HepG2 (cell line): ENCODE results near the gene SLCO3A1. TPM values are rescaled to one million over a fixed set of nuclear protein-coding genes. Genes with fewer than 3 reads are reported as not detected.

ENCODE experiments used
- CCDC6 ChIP-seq: sonication (generic); formaldehyde crosslinking; IDR thresholded peaks from 2 replicates; pipeline ENCODE4 v1.8.1; 2022; ENCODE audit warnings: mild to moderate bottlenecking, missing genetic modification reagents, moderate library complexity
- CEBPB ChIP-seq: IDR thresholded peaks from 2 replicates; pipeline ENCODE4 v1.6.1; 2011; ENCODE audit warnings: low read depth, low read length, improper control_type of control experiment, borderline replicate concordance
- EEA1 ChIP-seq: sonication (generic); formaldehyde crosslinking; IDR thresholded peaks from 2 replicates; pipeline ENCODE4 v1.5.1; 2020; ENCODE audit warnings: mild to moderate bottlenecking, missing genetic modification reagents, borderline replicate concordance
- FOXA1 ChIP-seq, 2 experiments: fragments of 450-650 bp in 1 of 2; sonication (generic) in 1 of 2; formaldehyde crosslinking in 1 of 2; IDR thresholded peaks; 2 replicates each; pipeline versions ENCODE4 v1.4.0 to v1.6.1; 2016 to 2020; ENCODE audit warnings: missing genetic modification reagents in 1 of 2
- GZF1 ChIP-seq: sonication (generic); formaldehyde crosslinking; IDR thresholded peaks from 2 replicates; pipeline ENCODE4 v1.5.1; 2020; ENCODE audit warnings: mild to moderate bottlenecking, missing genetic modification reagents
- JUND ChIP-seq: sonication (generic); formaldehyde crosslinking; IDR thresholded peaks from 2 replicates; pipeline ENCODE4 v1.8.0; 2022; ENCODE audit warnings: mild to moderate bottlenecking, missing genetic modification reagents
- KMT2B ChIP-seq: IDR thresholded peaks from 2 replicates; pipeline ENCODE4 v1.6.1; 2016; ENCODE audit warnings: missing genetic modification reagents, missing compliant biosample characterization
- MYNN ChIP-seq: sonication (generic); formaldehyde crosslinking; IDR thresholded peaks from 2 replicates; pipeline ENCODE4 v1.4.0; 2020; ENCODE audit warnings: mild to moderate bottlenecking, low read depth, missing genetic modification reagents
- NBN ChIP-seq: fragments of 450-650 bp; conservative IDR thresholded peaks from 2 replicates; pipeline ENCODE4 v1.6.1; 2017
- NCOR1 ChIP-seq: fragments of 200-600 bp; sonication (generic); IDR thresholded peaks from 2 replicates; pipeline ENCODE4 v1.7.0; 2017; ENCODE audit warnings: antibody characterized with exemption, low read length, borderline replicate concordance
- NFATC3 ChIP-seq: sonication (generic); formaldehyde crosslinking; IDR thresholded peaks from 2 replicates; pipeline ENCODE4 v1.5.1; 2020; ENCODE audit warnings: mild to moderate bottlenecking, missing genetic modification reagents
- RNF2 ChIP-seq: fragments of 450-650 bp; conservative IDR thresholded peaks from 2 replicates; pipeline ENCODE4 v1.6.1; 2016; ENCODE audit warnings: low read depth
- SATB2 ChIP-seq: sonication (generic); formaldehyde crosslinking; IDR thresholded peaks from 2 replicates; pipeline ENCODE4 v1.5.0; 2020; ENCODE audit warnings: missing genetic modification reagents
- YY1 ChIP-seq: IDR thresholded peaks from 2 replicates; pipeline ENCODE4 v1.6.1; 2011; ENCODE audit warnings: low read length, low read depth, moderate library complexity, mild to moderate bottlenecking; ENCODE audit not compliant: insufficient read depth, insufficient replicate concordance
- ZNF234 ChIP-seq: sonication (generic); formaldehyde crosslinking; conservative IDR thresholded peaks from 2 replicates; pipeline ENCODE4 v1.5.1; 2020; ENCODE audit warnings: mild to moderate bottlenecking, missing genetic modification reagents
- ZNF644 ChIP-seq: IDR thresholded peaks from 2 replicates; pipeline ENCODE4 v1.6.1; 2016; ENCODE audit warnings: low read depth
- polyA plus RNA-seq, 8 experiments: library from polyadenylated mRNA; depleted of rRNA in 3 of 8; stranded (reverse) in 7 of 8; unstranded in 1 of 8; fragments of >200 nt; fragmentation: Illumina TruSeq in 4 of 8; extraction: Trizol in 4 of 8; gene quantifications; 2 replicates each; pipeline versions ENCODE4 v1.2.1 to v1.2.3, GENCODE V29; 2011 to 2016; ENCODE audit warnings: low read depth in 4 of 8, missing spikeins in 1 of 8, mixed read lengths in 1 of 8; ENCODE audit not compliant: insufficient read depth in 1 of 8
- total RNA-seq, 5 experiments: library from RNA; depleted of rRNA; stranded (reverse); fragments of >200 nt; fragmentation: Illumina TruSeq; extraction: Trizol; gene quantifications; 2 replicates each; pipeline ENCODE4 v1.2.3, GENCODE V29; 2016; ENCODE audit warnings: low read depth in 1 of 5
- TF ChIP-seq, protein P1 (sequence below): sonication (generic); formaldehyde crosslinking; IDR thresholded peaks from 2 replicates; pipeline ENCODE4 v1.5.1; 2020; ENCODE audit warnings: mild to moderate bottlenecking, missing genetic modification reagents, moderate library complexity
- TF ChIP-seq, protein P2 (sequence below): IDR thresholded peaks from 2 replicates; pipeline ENCODE4 v1.6.1; 2012; ENCODE audit warnings: inconsistent platforms
- TF ChIP-seq, protein P3 (sequence below): sonication (generic); formaldehyde crosslinking; IDR thresholded peaks from 2 replicates; pipeline ENCODE4 v1.5.0; 2020; ENCODE audit warnings: missing genetic modification reagents
- TF ChIP-seq, protein P4 (sequence below): sonication (generic); formaldehyde crosslinking; IDR thresholded peaks from 2 replicates; pipeline ENCODE4 v1.5.0; 2020; ENCODE audit warnings: missing genetic modification reagents
- TF ChIP-seq, protein P5 (sequence below): IDR thresholded peaks from 2 replicates; pipeline ENCODE4 v1.6.1; 2016; ENCODE audit warnings: missing compliant biosample characterization, missing genetic modification reagents, borderline replicate concordance

SLCO3A1 gene
- total and polyA plus RNA-seq, 2 of the 13 experiments (the other 11 are each of a cell fraction or from before 2014, with no cell fraction given): 0.02 TPM; not detected in 1

DNA sequence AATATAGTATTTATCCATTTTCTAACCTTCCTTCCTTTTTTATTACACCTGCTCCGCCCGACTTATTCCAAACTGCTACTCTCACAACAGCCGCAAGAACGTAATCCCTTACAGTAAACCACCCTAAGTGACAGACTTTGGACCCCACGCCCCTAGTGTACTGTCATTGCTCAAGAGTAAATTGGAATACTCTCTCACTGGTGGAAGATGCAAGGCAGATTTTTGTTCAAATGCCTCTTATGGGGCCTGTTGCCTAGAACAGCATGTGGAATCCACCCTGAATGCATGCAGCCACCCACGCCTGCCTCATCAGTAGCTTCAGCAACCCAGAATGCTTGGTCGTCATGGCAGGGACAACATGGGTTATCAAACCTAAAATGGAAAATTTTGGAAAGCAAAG, 313.9 kb downstream of the SLCO3A1 start (continued):
- TF ChIP-seq, protein P1, sequence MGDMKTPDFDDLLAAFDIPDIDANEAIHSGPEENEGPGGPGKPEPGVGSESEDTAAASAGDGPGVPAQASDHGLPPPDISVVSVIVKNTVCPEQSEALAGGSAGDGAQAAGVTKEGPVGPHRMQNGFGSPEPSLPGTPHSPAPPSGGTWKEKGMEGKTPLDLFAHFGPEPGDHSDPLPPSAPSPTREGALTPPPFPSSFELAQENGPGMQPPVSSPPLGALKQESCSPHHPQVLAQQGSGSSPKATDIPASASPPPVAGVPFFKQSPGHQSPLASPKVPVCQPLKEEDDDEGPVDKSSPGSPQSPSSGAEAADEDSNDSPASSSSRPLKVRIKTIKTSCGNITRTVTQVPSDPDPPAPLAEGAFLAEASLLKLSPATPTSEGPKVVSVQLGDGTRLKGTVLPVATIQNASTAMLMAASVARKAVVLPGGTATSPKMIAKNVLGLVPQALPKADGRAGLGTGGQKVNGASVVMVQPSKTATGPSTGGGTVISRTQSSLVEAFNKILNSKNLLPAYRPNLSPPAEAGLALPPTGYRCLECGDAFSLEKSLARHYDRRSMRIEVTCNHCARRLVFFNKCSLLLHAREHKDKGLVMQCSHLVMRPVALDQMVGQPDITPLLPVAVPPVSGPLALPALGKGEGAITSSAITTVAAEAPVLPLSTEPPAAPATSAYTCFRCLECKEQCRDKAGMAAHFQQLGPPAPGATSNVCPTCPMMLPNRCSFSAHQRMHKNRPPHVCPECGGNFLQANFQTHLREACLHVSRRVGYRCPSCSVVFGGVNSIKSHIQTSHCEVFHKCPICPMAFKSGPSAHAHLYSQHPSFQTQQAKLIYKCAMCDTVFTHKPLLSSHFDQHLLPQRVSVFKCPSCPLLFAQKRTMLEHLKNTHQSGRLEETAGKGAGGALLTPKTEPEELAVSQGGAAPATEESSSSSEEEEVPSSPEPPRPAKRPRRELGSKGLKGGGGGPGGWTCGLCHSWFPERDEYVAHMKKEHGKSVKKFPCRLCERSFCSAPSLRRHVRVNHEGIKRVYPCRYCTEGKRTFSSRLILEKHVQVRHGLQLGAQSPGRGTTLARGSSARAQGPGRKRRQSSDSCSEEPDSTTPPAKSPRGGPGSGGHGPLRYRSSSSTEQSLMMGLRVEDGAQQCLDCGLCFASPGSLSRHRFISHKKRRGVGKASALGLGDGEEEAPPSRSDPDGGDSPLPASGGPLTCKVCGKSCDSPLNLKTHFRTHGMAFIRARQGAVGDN (CRISPR knock-in tag): no peak
- TF ChIP-seq, protein P2, sequence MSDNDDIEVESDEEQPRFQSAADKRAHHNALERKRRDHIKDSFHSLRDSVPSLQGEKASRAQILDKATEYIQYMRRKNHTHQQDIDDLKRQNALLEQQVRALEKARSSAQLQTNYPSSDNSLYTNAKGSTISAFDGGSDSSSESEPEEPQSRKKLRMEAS: 0 out of 2 replicates have a peak, but pooled peaks have one; percentile 22
- no peak for TF ChIP-seq EEA1 (CRISPR knock-in tag)
- no peak for TF ChIP-seq NFATC3 (CRISPR knock-in tag)
- no peak for TF ChIP-seq NBN
- no peak for TF ChIP-seq ZNF234 (CRISPR knock-in tag)
- TF ChIP-seq, protein P3, sequence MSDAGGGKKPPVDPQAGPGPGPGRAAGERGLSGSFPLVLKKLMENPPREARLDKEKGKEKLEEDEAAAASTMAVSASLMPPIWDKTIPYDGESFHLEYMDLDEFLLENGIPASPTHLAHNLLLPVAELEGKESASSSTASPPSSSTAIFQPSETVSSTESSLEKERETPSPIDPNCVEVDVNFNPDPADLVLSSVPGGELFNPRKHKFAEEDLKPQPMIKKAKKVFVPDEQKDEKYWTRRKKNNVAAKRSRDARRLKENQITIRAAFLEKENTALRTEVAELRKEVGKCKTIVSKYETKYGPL: no peak
- no peak for TF ChIP-seq SATB2 (CRISPR knock-in tag)
- TF ChIP-seq, protein P4, sequence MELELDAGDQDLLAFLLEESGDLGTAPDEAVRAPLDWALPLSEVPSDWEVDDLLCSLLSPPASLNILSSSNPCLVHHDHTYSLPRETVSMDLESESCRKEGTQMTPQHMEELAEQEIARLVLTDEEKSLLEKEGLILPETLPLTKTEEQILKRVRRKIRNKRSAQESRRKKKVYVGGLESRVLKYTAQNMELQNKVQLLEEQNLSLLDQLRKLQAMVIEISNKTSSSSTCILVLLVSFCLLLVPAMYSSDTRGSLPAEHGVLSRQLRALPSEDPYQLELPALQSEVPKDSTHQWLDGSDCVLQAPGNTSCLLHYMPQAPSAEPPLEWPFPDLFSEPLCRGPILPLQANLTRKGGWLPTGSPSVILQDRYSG (CRISPR knock-in tag): no peak
- no peak for TF ChIP-seq GZF1
- TF ChIP-seq JUND (CRISPR knock-in tag): no peak
- no peak for TF ChIP-seq YY1
- TF ChIP-seq CEBPB: peak; percentile 68
- no peak for TF ChIP-seq FOXA1 (IDR thresholded peaks at IDR 0.05)
- TF ChIP-seq FOXA1 (CRISPR knock-in tag; IDR thresholded peaks at IDR 0.05): no peak
- TF ChIP-seq CCDC6 (CRISPR knock-in tag): no peak
- no peak for TF ChIP-seq MYNN (CRISPR knock-in tag)
- no peak for TF ChIP-seq RNF2
- 0 out of 2 replicates have a peak, but pooled peaks have one; percentile 56 for TF ChIP-seq ZNF644 (CRISPR knock-in tag)
- peak; percentile 78; the same call in 1 of the 2 replicates for TF ChIP-seq NCOR1
- TF ChIP-seq KMT2B (CRISPR knock-in tag): no peak
- TF ChIP-seq, protein P5, sequence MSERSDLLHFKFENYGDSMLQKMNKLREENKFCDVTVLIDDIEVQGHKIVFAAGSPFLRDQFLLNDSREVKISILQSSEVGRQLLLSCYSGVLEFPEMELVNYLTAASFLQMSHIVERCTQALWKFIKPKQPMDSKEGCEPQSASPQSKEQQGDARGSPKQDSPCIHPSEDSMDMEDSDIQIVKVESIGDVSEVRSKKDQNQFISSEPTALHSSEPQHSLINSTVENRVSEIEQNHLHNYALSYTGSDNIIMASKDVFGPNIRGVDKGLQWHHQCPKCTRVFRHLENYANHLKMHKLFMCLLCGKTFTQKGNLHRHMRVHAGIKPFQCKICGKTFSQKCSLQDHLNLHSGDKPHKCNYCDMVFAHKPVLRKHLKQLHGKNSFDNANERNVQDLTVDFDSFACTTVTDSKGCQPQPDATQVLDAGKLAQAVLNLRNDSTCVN (CRISPR knock-in tag): no peak
